ENCODE data around the gene KLKB1.
A peak's percentile ranks its signal among the peaks of the same experiment; 100 is the strongest.

Gene KLKB1

DNA sequence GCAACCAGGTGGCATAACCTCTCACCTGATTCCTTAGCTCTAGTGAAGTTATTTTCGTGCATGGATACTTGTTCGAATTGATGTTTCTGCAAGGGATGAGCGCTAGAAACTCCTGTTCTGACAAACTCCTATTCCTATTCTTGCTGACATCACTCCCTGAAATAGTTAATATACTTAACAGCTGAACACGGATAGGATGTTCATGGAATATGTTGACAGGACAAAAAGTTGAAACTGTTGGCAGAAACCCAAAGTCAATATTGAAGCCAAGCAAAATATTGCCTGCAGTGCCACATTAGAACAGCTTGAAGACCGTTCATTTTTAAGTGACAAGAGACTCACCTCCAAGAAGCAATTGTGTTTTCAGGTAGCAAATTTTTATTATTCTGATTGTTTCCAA is at the start of gene KLKB1:
Gene KLKB1, plus strand, starts transcription at position 287 of the 400 bp plus-strand sequence. CDS start 689 bp downstream, outside the sequence.
- DNase-seq (ENCODE audit: low spot score), result no peak

DNA sequence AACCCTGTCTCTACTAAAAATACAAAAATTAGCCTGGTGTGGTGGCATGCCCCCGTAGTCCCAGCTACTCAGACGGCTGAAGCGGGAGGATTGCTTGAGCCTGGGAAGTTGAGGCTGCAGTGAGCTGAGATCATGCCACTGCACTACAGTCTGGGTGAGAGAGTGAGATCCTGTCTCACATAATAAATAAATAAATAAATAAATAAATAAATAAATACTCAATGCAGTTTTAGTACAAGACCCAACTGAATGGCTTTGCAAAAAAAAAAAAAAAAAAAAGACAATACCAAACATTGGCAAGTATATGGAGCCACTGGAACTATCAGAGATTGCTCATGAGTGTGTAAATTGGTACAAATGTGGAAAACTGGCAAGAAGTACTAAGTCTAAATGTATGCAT is 39.2 kb upstream of the KLKB1 start:
- DNase-seq (ENCODE audit: low spot score), result no peak

DNA sequence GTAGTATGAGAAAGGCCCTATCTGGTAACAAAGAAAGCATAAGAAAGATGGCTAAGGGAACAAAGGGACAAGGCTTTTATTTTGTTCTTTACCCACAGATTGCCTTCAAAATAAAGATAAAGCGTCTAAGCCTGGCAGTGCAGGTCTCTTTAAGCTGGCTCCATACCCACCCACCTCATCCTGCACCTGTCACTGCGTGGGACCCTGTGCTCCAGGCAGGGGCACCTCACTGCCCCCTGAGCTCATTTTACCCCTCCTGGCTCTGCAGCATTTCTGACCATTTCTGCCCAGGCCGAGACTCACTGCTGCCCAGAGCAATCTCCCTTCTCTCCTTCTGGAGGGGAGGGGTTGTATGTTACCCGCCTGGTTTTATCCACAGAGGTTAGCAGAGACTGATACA is 37.7 kb upstream of the KLKB1 start:
- no peak for DNase-seq (ENCODE audit: low spot score)

DNA sequence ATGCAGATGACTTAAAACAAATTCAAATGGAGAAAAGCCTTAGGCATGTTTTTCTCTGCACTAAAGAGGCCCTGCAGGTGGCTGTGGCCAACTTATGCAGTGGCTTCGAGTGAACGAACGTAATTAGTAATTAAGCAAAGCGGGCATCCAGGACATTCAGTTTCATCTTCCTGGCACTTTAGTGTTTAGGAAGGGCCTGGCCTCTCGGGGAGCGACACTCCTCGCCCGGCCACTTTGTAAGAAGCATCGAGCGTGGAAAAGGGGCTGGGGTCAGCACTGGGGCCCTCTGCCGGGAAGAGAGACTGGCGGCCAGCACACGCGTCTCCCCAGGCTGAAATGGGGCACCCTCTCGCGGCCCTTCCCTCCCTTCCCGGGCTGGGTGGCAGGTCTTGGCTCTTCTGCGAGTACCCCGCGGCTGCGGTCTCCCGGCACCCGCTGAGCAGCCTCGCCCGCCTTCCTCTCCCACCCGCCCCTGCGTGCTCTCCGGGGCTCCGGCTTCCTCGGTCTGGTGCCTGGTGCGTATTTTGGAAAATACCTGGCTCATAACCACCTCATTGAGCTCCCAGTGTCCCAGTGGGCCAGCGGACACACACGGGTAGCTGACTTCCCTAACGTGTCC is 36.6 kb upstream of the KLKB1 start:
- DNase-seq (ENCODE audit: low spot score), result no peak

DNA sequence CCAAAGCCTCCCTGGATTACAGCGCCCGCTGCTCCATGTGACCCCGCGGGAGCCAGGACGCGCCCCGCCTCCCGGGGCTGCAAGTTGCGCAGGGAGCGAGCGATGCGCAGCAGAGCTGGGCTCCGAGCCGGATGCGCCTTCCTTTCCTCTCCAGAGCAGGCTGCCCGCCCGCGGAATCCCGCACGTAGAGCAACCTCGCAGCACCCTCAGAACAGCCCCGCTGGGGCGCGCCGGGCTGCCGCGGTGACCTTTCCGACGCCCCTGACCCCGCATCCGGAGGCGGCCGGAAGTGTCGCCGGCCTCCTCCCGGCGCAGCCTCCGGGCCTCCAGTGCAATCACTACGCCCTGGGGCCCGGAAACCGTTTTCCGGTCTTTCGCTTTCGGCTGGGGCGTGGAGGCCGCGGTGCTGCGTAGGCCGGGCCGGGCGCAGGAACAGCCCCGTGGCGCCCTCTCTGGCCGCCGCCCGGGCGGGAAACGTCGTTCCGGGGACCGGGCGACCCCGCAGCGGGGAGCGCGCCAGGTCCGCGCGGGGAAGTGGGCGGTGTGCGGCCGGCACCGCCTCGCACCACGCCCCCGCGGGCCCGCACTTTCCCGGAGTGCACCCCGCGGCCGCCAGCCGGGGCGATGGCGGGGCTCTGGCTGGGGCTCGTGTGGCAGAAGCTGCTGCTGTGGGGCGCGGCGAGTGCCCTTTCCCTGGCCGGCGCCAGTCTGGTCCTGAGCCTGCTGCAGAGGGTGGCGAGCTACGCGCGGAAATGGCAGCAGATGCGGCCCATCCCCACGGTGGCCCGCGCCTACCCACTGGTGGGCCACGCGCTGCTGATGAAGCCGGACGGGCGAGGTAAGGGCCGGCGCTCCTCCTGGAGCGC is 35.9 kb upstream of the KLKB1 start, which contains the start of gene CYP4V2:
Gene CYP4V2, plus strand, starts transcription at position 368 of the 866 bp plus-strand sequence. Its CDS starts 257 bp downstream, at position 625.
- peak; percentile 74 for DNase-seq (ENCODE audit: low spot score)

DNA sequence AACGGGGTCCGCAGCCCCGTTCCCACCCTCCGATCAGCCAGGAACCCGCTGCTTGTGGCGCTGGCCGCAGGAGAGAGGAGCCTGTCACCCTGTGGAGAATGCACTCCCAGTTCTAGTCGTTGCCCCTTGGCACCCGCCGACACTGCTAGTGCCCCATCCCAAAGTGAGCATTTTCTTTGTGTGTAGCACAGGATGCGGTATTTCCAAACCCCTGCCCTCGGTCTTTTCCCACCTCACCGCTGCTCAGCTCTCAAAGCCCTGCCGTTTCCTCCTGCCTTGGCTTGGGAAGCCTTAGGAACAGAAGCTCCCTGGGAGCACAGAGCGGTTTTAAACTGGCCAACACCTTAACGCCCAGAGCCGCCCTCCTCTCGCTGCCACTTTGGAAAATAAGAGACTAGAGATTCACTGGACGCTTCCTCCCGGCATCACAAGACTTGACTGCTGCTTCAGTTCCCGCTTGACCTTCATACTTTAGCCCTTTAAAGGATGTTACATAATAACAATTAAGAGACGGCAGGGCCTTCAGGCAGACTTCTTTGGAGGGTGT is 35.2 kb upstream of the KLKB1 start:
- peak; percentile 35 for DNase-seq (ENCODE audit: low spot score)

DNA sequence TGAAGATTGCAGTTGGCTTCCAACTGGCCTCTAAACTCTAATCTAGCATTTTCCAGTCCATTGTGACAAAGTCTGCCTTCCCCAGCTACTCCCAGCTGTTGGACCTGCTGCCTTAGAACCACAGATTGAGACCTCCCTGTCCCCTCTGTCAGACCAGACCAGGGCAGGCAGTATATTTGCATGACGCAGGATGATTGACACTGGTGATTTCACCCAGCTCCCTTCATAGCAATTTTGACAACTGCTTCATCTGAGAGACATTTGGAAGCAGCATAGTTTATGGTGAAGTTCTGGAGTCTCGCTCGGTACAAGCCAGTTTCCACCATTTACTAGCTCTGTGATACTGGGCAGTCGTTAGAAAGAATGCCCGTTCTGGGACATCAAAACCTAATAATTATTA is 33.5 kb upstream of the KLKB1 start:
- no peak for DNase-seq (ENCODE audit: low spot score)

DNA sequence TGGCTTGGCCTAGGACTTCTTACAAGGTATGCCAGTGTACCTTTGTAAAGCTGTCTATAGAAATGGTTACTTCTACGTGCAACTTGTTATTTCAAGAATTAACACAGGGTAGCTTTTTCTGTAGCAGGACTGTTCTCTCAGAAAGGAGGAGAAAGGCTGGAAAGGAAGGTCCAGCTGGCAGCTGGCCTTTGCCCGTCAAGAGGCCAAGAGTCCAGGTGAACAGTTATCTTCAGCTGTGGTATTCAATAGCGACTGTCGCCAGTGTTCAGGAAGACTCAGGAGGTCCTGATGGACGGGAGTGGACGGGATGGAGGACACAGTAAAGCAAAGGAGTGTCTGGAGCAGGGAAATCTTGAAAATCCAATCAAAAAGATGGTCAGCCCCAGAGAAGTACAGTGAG is 31.2 kb upstream of the KLKB1 start:
- DNase-seq (ENCODE audit: low spot score), result no peak

DNA sequence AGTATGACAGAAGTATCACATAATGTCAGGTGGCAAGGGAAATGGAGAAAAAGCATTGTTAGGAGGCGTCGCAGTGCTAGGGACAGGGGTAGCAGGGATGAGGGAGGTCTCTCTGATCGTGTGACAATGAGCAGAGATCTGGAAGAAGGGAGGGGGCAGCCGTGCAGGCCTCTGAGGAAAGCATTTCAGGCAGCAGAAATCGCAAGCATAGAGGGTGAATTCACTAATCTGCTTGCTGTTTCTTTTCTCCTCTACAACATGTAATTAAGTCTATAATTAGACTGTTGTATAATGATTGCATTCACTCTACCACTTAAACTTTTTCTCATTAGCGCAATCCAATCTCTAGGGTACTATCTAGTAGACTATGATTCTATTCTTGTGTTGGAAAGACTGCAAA is 26.8 kb upstream of the KLKB1 start:
- DNase-seq (ENCODE audit: low spot score), result no peak

DNA sequence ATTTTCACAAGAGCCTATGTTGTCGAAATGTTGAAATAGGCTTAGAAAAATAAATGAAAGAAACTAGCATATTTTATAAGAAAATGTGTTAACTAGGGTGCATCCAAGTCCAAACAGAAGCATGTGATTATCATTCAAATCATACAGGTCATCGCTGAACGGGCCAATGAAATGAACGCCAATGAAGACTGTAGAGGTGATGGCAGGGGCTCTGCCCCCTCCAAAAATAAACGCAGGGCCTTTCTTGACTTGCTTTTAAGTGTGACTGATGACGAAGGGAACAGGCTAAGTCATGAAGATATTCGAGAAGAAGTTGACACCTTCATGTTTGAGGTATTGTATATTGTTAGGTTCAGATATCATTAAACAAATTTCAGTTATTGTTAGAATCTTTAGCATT is 26.3 kb upstream of the KLKB1 start:
- no peak for DNase-seq (ENCODE audit: low spot score)

DNA sequence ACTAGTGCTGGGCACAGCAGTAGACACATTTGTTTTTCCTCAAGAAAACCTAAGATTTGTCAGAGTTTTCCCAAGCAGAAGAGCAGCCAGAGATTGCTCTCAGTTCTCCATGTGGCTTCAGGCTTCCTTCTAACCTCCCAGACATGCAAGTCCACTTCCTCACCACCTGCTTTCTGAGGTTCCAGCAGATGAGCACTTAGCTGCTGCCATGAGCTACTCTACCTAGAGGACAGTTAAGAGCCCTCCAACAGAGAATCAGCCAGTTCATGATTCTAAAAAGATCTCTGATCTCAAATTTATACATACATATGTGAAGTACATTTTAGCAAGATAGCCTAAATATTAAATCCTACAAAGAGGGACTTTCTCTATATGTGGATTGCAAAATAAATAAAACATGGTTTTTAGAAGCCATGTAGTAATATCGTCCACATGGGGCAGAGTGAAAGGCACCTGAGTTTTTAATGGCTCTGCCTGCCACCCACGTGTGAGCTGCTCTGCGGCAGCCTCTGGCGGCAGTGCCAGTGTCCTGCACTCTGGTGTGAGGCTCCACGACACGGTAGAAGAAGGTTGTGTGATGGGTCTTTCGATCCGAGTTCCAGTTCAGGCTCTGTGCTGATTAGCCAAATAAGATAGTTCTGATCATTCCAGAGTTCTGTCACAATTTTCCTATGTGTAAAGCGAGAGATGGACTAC is 25.6 kb upstream of the KLKB1 start:
- peak; percentile 21 for DNase-seq (ENCODE audit: low spot score)

DNA sequence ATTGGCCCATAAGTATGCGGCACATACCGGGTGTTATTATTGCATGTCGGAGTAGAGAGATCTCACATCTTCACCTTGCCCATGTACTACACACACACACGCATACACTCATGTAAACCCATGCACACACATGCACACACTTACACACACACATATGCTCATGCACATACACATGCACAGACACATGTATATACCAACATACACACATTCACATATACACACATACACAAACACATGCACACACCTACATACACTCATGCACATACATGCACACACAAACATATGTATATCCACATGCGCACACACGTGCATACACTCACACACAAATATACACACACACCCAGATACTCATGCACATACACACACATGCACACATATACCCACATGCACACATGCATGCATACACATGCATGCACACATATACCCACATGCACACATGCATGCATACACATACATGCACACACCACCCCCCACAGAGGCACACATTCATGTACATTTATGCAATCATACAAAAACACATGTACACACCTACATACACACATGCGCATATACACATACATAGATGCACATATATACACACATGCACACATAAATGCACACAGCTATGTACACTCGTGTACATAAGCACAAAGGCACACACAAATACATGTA is 24.7 kb upstream of the KLKB1 start:
- no peak for DNase-seq (ENCODE audit: low spot score)

DNA sequence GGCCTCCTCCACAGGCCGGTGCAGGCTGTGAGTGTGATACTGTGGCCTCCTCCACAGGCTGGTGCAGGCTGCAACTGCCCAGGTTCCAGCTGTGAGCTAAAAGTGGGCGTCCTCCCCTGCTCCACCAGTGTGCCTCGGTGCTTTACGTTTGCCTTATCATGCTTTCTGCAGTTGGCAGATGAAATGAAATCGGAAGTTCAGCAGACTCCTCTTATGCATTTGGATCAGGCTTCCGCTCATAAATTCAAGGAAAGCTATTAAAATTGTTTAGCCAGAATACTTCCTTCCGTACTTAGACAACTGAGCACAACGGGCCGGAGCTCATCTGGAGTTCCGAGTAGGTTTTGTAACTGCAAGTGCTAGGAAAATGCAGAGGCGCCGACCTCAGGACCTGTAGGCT is 23.9 kb upstream of the KLKB1 start:
- peak; percentile 46 for DNase-seq (ENCODE audit: low spot score)

DNA sequence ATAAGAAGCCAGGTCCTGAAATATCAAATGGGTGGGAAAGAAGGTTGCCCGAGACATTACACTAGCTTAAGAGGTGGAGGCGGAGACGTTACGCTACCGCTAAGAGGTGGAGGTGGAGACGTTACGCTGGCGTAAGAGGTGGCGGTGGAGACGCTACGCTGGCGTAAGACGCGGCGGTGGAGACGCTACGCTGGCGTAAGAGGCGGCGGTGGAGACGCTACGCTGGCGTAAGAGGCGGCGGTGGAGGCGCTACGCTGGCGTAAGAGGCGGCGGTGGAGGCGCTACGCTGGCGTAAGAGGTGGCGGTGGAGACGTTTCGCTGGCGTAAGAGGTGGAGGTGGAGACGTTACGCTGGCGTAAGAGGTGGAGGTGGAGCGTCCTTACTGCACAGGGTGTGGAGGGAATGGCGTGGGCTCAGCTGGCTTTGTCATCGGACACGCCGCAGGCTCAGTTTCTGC is 23.2 kb upstream of the KLKB1 start:
- DNase-seq (ENCODE audit: low spot score), result no peak

DNA sequence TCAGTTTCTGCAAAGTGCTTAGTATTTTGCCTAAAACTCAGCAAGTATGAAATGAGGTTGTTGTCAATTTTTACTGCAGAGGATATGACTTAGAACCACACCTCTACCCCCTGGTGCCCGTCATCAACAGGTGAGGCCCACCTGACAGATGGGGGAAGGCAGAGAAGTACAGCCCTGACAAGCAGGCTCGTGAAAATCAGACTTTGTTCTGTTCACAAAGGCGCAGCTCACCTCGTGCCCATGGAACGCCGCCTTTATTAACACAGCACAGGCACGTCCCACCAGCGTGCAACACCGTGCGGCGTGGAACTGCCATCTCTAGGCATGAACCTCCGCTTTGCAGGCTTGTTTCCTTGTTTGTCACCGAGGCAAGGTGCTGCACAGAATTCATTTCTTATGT is 22.6 kb upstream of the KLKB1 start:
- DNase-seq (ENCODE audit: low spot score), result no peak

DNA sequence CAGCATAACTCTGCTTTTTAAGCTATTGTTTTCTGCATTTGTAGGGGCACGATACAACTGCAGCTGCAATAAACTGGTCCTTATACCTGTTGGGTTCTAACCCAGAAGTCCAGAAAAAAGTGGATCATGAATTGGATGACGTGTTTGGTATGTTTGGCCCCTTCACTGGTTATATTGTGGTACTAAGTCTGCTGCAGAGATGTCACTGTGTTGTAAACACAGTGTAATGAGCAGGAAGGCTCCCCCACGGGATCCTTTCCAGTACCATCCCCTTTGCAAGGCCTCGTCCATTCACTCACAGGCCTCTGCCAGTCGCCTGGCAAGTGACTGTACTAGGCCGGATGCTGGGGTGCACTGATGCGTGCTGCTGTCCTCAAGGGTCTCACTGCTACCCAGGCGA is 22.2 kb upstream of the KLKB1 start:
- no peak for DNase-seq (ENCODE audit: low spot score)

DNA sequence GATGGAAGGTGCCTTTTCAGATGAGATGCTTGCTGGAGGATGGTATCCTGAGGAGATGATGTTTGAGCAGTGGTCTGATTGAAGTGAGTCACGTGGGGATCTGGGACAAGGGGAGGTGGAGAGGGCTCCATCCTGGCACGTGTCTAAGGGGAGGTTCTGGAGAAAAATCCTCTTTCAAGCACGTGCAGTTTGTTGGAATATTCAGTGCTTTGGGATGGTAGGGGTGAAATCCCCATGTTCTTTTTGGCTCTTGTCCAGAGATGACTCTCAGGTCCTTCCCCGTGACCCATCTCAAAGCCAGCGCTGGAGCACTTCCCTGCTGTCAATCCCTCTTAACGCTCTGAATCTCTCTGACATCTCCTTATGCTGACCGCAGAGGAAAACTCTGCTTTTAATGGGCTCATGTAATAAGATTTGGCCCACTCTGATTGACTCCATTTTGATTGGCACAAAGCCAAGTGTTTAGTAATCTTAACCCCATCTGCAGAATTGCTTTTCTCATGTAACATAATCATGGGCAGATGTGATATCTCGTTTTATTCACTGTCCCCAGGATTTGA is 10.8 kb upstream of the KLKB1 start:
- no peak for DNase-seq (ENCODE audit: low spot score)

DNA sequence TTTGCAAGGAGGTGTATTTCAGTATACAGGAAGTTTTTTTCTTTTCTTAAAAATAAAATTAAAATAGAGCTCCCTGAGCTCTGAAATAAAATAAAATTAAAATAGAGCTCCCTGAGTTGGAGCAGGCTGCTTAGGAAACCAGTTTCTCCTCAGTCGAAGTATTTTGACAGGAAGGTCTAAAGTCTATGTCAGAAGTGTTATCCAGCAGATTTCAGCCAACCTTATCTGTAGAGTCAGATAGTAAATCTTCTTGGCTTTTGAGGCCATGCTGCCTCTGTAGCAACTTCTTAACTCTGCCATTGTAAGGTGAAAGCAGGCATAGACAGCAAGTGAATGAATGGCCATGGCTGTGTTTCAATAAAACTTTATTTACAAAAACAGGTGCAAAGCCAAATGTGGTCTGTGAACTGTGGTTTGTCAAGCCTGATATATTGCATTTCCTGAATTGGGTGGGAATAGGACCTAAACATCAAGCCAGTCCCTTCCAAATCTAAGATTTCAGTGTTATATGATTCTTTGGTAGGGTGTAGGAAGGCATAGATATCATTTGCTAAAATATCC is 9.5 kb upstream of the KLKB1 start:
- no peak for DNase-seq (ENCODE audit: low spot score)

DNA sequence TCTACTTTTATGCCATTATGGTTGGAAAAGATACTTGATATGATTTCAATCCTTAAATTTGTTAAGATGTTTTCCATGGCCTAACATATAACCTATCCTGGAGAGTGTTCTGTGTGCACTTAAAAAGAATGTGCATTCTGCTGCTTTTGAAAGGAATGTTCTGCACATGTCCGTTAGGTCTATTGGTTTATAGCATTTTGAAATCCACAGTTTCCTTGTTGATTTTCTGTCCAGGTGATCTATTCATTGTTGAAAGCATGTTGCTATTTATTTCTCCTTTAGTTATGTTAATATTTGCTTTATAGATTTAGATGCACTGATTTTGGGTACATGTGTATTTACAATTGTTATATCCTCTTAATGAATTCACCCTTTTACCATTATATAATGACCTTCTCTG is 5.7 kb upstream of the KLKB1 start:
- DNase-seq (ENCODE audit: low spot score), result no peak

DNA sequence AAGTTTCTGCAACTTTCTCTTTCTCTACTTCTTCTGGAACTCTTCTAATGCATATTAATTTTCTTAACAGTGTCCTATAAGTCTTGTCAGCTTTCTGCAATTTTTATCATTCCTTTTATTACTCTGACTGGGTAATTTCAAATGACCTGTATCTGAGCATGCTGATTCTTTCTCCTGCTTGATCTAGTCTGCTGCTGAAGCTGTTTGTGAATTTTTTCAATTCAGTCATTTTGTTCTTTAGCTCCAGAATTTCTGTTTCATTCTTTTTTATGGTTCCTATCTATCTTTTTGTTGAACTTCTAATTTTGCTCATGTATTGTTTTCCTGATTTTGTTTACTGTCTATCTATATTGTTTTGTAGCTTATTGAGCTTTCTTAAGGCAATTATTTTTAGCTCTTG is 1.5 kb upstream of the KLKB1 start:
- DNase-seq (ENCODE audit: low spot score), result no peak

DNA sequence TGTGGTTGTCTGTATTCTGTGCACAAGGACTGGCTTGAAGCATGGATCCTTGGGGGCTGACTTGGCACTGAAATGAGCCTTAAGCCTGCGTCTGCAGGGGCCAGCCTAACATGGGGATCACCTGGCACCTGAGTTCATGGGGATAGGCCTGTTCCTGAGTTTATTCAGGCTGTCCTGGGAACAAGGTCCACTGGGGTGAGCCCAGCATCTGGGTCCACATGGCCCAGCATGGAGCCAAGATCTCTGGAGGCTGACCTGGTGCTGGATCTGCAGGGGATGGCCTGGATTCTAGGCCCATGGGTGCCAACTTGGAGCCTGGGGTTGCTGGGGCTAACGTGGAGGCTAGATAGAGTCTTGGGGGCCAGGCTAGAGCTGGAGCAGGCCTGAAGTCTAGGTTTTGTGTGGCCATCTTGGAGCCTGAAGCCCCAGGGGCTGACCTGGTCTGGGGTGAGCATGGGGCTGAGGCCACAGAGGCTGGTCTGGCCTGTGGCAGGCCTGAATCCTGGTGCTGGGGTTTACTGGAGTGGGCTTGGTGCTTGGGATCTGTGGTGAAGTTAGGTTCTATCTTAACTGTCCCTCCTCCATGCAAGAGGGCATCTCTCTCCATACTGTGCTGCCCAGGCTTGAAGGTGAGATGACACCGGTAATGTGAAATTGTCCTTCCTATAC is 652 bp upstream of the KLKB1 start:
- DNase-seq (ENCODE audit: low spot score), result no peak
